A673 (cell line): Measurements from ENCODE around the gene IFNAR1. TPM values are rescaled to one million over a fixed set of nuclear protein-coding genes. Genes with fewer than 3 reads are reported as not detected.

ENCODE experiments used
- BruUV-seq: library from RNA; stranded (reverse); fragments of 400-500 nt; replicated peaks from 2 replicates; lab custom pipeline; 2021; lab: Mats Ljungman, UMichigan
- CTCF ChIA-PET: fragments of 300-600 bp; sonication (Branson Sonifier 250); formaldehyde crosslinking; loops from one replicate; lab custom pipeline; 2022; ENCODE audit warnings: antibody characterized with exemption; lab: Charles Lee
- POLR2A ChIA-PET: fragments of 300-600 bp; sonication (Branson Sonifier 250); formaldehyde crosslinking; loops from one replicate; lab custom pipeline; 2022; ENCODE audit warnings: antibody characterized with exemption; ENCODE audit not compliant: low non-redundant PET; lab: Charles Lee
- DNase-seq: peaks from one replicate; pipeline ENCODE4 v3.0.0-alpha.2; 2015; ENCODE audit warnings: low spot score
- H3K27ac ChIP-seq: fragments of 200-600 bp; sonication (generic); 2 replicates; pipeline ENCODE4 v1.5.1; 2016; ENCODE audit warnings: mixed run types, low read depth, mild to moderate bottlenecking, mixed read lengths, antibody characterized with exemption, low read length; ENCODE audit not compliant: poor library complexity, severe bottlenecking
- H3K27me3 ChIP-seq: fragments of 200-600 bp; sonication (generic); replicated peaks from 2 replicates; pipeline ENCODE4 v1.6.1; 2017; ENCODE audit warnings: mixed run types, low read depth, mild to moderate bottlenecking, mixed read lengths, antibody characterized with exemption, low read length; ENCODE audit not compliant: insufficient read depth, poor library complexity
- H3K36me3 ChIP-seq: fragments of 200-600 bp; sonication (generic); 2 replicates; pipeline ENCODE4 v1.6.1; 2016; ENCODE audit warnings: mixed run types, mild to moderate bottlenecking, mixed read lengths, antibody characterized with exemption, low read length; ENCODE audit not compliant: insufficient read depth, poor library complexity, severe bottlenecking
- H3K4me1 ChIP-seq: fragments of 200-600 bp; sonication (generic); 2 replicates; pipeline ENCODE4 v1.6.1; 2017; ENCODE audit warnings: mixed run types, mild to moderate bottlenecking, mixed read lengths, antibody characterized with exemption, low read length; ENCODE audit not compliant: insufficient read depth, poor library complexity, severe bottlenecking
- H3K4me3 ChIP-seq: fragments of 200-600 bp; sonication (generic); 2 replicates; pipeline ENCODE4 v1.5.1; 2016; ENCODE audit warnings: low read depth, mixed run types, mild to moderate bottlenecking, mixed read lengths, low read length; ENCODE audit not compliant: poor library complexity, severe bottlenecking
- H3K9me3 ChIP-seq: fragments of 200-600 bp; sonication (generic); 2 replicates; pipeline ENCODE4 v1.6.1; 2016; ENCODE audit warnings: mixed run types, low read depth, mild to moderate bottlenecking, mixed read lengths, antibody characterized with exemption, low read length; ENCODE audit not compliant: poor library complexity, severe bottlenecking
- CTCF ChIP-seq: fragments of 300-800, 200-600 bp; sonication (generic); conservative IDR thresholded peaks from 2 replicates; pipeline ENCODE4 v1.5.1; 2017; ENCODE audit warnings: low read depth, mild to moderate bottlenecking, antibody characterized with exemption, low read length, moderate library complexity, mixed read lengths
- EZH2 ChIP-seq: fragments of 200-600 bp; sonication (generic); IDR thresholded peaks from 2 replicates; pipeline ENCODE4 v1.6.1; 2017; ENCODE audit warnings: borderline replicate concordance, low read depth, mild to moderate bottlenecking, mixed read lengths, antibody characterized with exemption, low read length; ENCODE audit not compliant: poor library complexity, severe bottlenecking
- intact Hi-C: fragments of 100-400 bp; cut with micrococcal nuclease; formaldehyde crosslinking; loops from one replicate; pipeline ENCODE4 v1.10.0; 2022; ENCODE audit not compliant: unreplicated experiment
- total RNA-seq: library from RNA; stranded (reverse); gene quantifications from 2 replicates; pipeline ENCODE4 v1.2.3, GENCODE V29; 2021

Gene IFNAR1
- total RNA-seq, 1 experiment from 2014 or later = 38.1 TPM

DNA sequence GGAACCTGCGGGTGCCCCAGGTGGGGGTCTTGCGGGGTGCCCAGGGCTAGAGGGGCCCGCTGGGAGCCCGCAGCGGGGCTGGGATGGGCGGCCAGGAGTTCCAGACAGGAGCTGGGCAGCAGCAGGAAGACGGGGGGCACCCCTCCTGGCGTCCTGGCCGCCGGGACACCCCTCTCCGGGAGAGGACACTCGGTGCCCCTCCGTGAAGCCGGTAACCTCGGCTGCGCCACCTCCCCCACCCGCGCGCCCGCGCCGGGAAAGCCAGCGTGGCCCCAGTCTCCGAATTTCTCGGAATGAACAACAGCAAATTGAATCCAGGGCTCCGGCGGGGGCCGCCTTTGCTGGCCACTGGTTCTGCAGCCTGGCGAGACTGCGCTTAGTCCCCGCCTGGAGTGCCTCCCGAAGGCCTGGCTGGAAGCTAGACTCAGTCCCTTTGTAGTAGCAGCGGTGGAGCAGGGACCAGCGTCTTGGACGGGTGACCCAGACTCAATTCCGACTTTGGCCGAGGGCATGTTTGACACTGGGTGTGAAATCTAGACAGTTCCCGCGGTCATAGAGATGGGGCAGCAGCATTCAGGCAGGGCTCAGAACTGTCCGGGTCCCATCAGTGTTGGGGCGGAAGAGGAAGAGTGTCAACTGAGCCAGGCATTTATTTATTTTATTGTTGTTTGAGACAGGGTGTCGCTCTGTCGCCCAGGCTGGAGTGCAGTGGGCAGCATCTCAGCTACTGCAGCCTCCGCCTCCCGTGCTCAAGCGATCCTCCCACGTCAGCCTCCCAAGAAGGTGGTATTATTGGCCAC lies 79.2 kb downstream of the IFNAR1 start:
- Histone ChIP-seq H3K27ac (peak overlapping the region; percentile 92), H3K4me1 (peaks cover 18% of the 10 kb centered on the region), H3K36me3 (no peaks in the 10 kb centered on the region), H3K4me3 (peak overlapping the region; percentile 89), H3K27me3 (no peaks in the 10 kb centered on the region), H3K9me3 (no peaks in the 10 kb centered on the region)
- BruUV-seq = no TSS peak
- TF ChIP-seq EZH2 (no peak), CTCF (no peak)
- intact Hi-C loops = loop anchor here (2.0 kb wide), 1 partner anchor 23 kb away; no protein-coding TSS in a partner anchor
- POLR2A ChIA-PET = no interaction called here
- DNase-seq = peak; percentile 42
- CTCF ChIA-PET = no interaction called here

GRCh38 chr21:33406493-33406892 lies 81.7 kb downstream of the IFNAR1 start:
- ChIA-PET POLR2A (no interaction called here), CTCF (no interaction called here)
- Histone ChIP-seq H3K27me3 (no peaks in the 10 kb centered on the region), H3K27ac (no peak overlapping the region), H3K4me3 (no peak overlapping the region), H3K9me3 (no peaks in the 10 kb centered on the region), H3K4me1 (peaks cover 18% of the 10 kb centered on the region), H3K36me3 (no peaks in the 10 kb centered on the region)
- DNase-seq = no peak
- no peak for TF ChIP-seq EZH2
- TF ChIP-seq CTCF = no peak
- no TSS peak for BruUV-seq
- intact Hi-C loops = no loop called here

Other genes with a start within 250 kb of the IFNAR1 start
- 21.5 and 28.2 TPM in 2 replicates for gene IFNAR2, start 95.0 kb upstream of the IFNAR1 start, total RNA-seq
- gene IL10RB, start 58.6 kb upstream of the IFNAR1 start, total RNA-seq = 11.1 and 12.7 TPM in 2 replicates
- 48.9 and 50.8 TPM in 2 replicates for gene IFNGR2, start 78.4 kb downstream of the IFNAR1 start, total RNA-seq
- 18.9 and 19.1 TPM in 2 replicates for gene TMEM50B, start 155.0 kb downstream of the IFNAR1 start, total RNA-seq
- gene DNAJC28, start 166.7 kb downstream of the IFNAR1 start, total RNA-seq = 1.7 and 2.1 TPM in 2 replicates
- gene GART, start 217.1 kb downstream of the IFNAR1 start, total RNA-seq = 205 and 210 TPM in 2 replicates
- gene SON, start 218.1 kb downstream of the IFNAR1 start, total RNA-seq = 322 and 328 TPM in 2 replicates